HL-60 (cell line): ENCODE data around the gene ANKRD33B.

Experiments
- DNase-seq, 2 experiments: peaks; one replicate each; pipeline ENCODE4 v3.0.0-alpha.2; 2010 to 2020; ENCODE audit warnings: low read depth in 1 of 2, low spot score in 1 of 2
- H3K27ac ChIP-seq: fragments of 250-450 bp; sonication (Bioruptor Pico); replicated peaks from 2 replicates; pipeline ENCODE4 v1.5.1; 2020; ENCODE audit warnings: mild to moderate bottlenecking, moderate library complexity
- H3K27me3 ChIP-seq: fragments of 250-450 bp; sonication (Bioruptor Pico); 2 replicates; pipeline ENCODE4 v1.5.1; 2021; ENCODE audit warnings: mild to moderate bottlenecking, moderate library complexity; ENCODE audit not compliant: insufficient read depth, poor library complexity, severe bottlenecking
- H3K4me3 ChIP-seq: replicated peaks from 2 replicates; pipeline ENCODE4 v1.5.1; 2011; ENCODE audit warnings: mild to moderate bottlenecking, control low read depth, low read length; ENCODE audit not compliant: insufficient read depth
- CTCF ChIP-seq: IDR thresholded peaks from one replicate; pipeline ENCODE4 v1.5.1; 2011; ENCODE audit warnings: low read length, control low read depth, inconsistent platforms; ENCODE audit not compliant: insufficient read depth
- GABPA ChIP-seq: IDR thresholded peaks from 2 replicates; pipeline ENCODE4 v1.6.1; 2012; ENCODE audit warnings: low read depth
- POLR2AphosphoS5 ChIP-seq: IDR thresholded peaks from 2 replicates; pipeline ENCODE4 v1.6.1; 2012; ENCODE audit warnings: low read depth
- REST ChIP-seq: IDR thresholded peaks from 2 replicates; pipeline ENCODE4 v1.6.1; 2012; ENCODE audit warnings: low read depth; ENCODE audit not compliant: insufficient replicate concordance
- SPI1 ChIP-seq: IDR thresholded peaks from 2 replicates; pipeline ENCODE4 v1.6.1; 2012; ENCODE audit warnings: low read depth, mild to moderate bottlenecking, borderline replicate concordance

The ANKRD33B gene

GRCh38 chr5:10660135-10660534 lies 96.3 kb downstream of the ANKRD33B start:
- DNase-seq: no peak
- no peak for TF ChIP-seq REST
- no peak for TF ChIP-seq SPI1
- no peak for TF ChIP-seq GABPA
- TF ChIP-seq CTCF: no peak
- TF ChIP-seq POLR2AphosphoS5: no peak
- Histone ChIP-seq H3K4me3 (no peak overlapping the region), H3K27ac (no peak overlapping the region), H3K27me3 (no peaks in the 10 kb centered on the region)

- Histone ChIP-seq H3K27me3 (no peaks in the 10 kb centered on the region), H3K27ac (no peak overlapping the region), H3K4me3 (no peak overlapping the region)
- DNase-seq: no peak
- TF ChIP-seq GABPA (no peak), CTCF (no peak), SPI1 (no peak)
Measured at GRCh38 chr5:10660720-10661387, 97.0 kb downstream of the ANKRD33B start.

- H3K4me3 ChIP-seq: no peak overlapping the region
- H3K27me3 ChIP-seq: no peaks in the 10 kb centered on the region
- DNase-seq: no peak
- no peak for TF ChIP-seq REST
- no peak for TF ChIP-seq GABPA
- no peak for TF ChIP-seq SPI1
- TF ChIP-seq POLR2AphosphoS5: no peak
- no peak for TF ChIP-seq CTCF
- no peak overlapping the region for H3K27ac ChIP-seq
Measured at GRCh38 chr5:10661401-10661800, 97.5 kb downstream of the ANKRD33B start.

- TF ChIP-seq POLR2AphosphoS5: no peak
- no peak for TF ChIP-seq GABPA
- no peak for TF ChIP-seq SPI1
- no peak for TF ChIP-seq REST
- no peak for TF ChIP-seq CTCF
- H3K4me3 ChIP-seq: no peak overlapping the region
- no peaks in the 10 kb centered on the region for H3K27me3 ChIP-seq
- H3K27ac ChIP-seq: no peak overlapping the region
- DNase-seq: no peak
Measured at GRCh38 chr5:10662083-10662482, 98.2 kb downstream of the ANKRD33B start.
